Subcutaneous abdominal adipose tissue (tissue), 5 donors: ENCODE measurements around the gene MALRD1.

Experiments
- H3K27ac ChIP-seq: one replicate; pipeline ENCODE4 v1.7.0; 2013; ENCODE audit warnings: low read depth, mild to moderate bottlenecking, inconsistent platforms, low read length, moderate library complexity
- H3K27me3 ChIP-seq, 5 donors: one replicate each; pipeline ENCODE4 v1.7.0; 2013; ENCODE audit warnings: low read length in 5 of 5, inconsistent platforms in 1 of 5; ENCODE audit not compliant: control insufficient read depth in 5 of 5, insufficient read depth in 4 of 5
- H3K36me3 ChIP-seq, 5 donors: one replicate each; pipeline ENCODE4 v1.7.0; 2013; ENCODE audit warnings: low read length in 5 of 5; ENCODE audit not compliant: control insufficient read depth in 5 of 5, insufficient read depth in 5 of 5
- H3K4me1 ChIP-seq, 5 donors: one replicate each; pipeline ENCODE4 v1.7.0; 2013; ENCODE audit warnings: low read length in 5 of 5, mild to moderate bottlenecking in 3 of 5, moderate library complexity in 1 of 5; ENCODE audit not compliant: control insufficient read depth in 5 of 5, insufficient read depth in 5 of 5
- H3K4me3 ChIP-seq, 5 donors: one replicate each; pipeline ENCODE4 v1.7.0; 2013; ENCODE audit warnings: low read length in 5 of 5, low read depth in 1 of 5
- H3K9ac ChIP-seq, 5 donors: one replicate each; pipeline ENCODE4 v1.7.0; 2013; ENCODE audit warnings: low read length in 5 of 5, mild to moderate bottlenecking in 4 of 5, moderate library complexity in 3 of 5
- H3K9me3 ChIP-seq, 5 donors: one replicate each; pipeline ENCODE4 v1.7.0; 2013; ENCODE audit warnings: low read length in 5 of 5; ENCODE audit not compliant: control insufficient read depth in 5 of 5
- donor health status: healthy.
- donor health status: healthy.
- donor health status: healthy.
- donor health status: healthy.
- donor health status: healthy.

Gene MALRD1

GRCh38 chr10:19048489-19048888, at the start of gene MALRD1:
Gene MALRD1 (plus strand): TSS chr10:19048801. CDS start chr10:19048939, 138 bp downstream.
- Histone ChIP-seq H3K4me1 (no peaks in the 10 kb centered on the region), H3K9ac (no peak within 1 kb of the TSS), H3K27ac (no peak within 1 kb of the TSS), H3K9me3 (no peaks in the 10 kb centered on the region), H3K36me3 (no peaks in the 10 kb centered on the region), H3K27me3 (no peaks in the 10 kb centered on the region), H3K4me3 (no peak within 1 kb of the TSS)

DNA sequence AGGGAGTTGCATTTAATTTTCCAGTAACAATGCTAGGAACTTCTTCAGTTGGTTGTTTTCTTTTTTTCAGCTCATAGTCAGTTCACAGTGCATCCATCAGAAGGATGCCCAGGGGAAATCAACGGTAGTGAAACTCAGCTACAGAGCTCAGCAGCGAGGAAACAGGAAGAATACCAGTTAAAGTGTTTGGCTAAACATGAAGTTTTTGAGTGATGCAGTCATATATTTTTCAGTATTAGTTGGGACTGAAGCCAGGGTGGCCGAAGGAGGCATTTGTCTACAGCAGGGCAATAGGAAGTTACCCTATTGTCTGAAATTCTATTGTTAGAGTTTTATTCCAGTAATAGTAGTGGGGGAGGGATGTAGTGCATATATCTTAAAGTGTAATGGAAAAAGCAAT, 45.3 kb upstream of the MALRD1 start:
- H3K9ac ChIP-seq, result no peak overlapping the region
- no peak overlapping the region for H3K4me3 ChIP-seq
- peaks cover 0 to 2% (median 0%) of the 10 kb centered on the region in 5 donors for H3K9me3 ChIP-seq
- H3K4me1 ChIP-seq, result peaks cover 0 to 4% (median 0%) of the 10 kb centered on the region in 5 donors
- no peaks in the 10 kb centered on the region for H3K36me3 ChIP-seq
- no peak overlapping the region for H3K27ac ChIP-seq
- H3K27me3 ChIP-seq, result no peaks in the 10 kb centered on the region

DNA sequence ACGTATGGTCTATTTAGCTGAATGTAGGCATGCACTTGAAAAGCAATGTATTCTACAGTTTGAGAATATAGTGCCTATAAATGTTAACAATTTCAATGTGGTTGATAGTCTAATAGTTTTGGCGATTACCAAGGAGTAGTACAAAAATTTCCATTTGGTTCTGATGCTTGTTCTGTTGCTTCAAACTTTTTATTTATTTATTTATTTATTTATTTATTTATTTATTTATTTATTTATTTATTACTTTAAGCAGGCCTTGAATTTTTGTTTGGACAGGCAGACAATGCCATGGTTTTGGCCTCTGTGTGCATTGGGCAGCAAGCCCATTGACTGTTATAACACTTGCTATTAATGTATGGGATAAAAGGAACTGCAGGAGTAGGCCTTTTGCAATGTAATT, 36.5 kb upstream of the MALRD1 start:
- Histone ChIP-seq H3K9me3 (peaks cover 0 to 6% (median 0%) of the 10 kb centered on the region in 5 donors), H3K4me3 (no peak overlapping the region), H3K36me3 (no peaks in the 10 kb centered on the region), H3K27me3 (no peaks in the 10 kb centered on the region), H3K9ac (no peak overlapping the region), H3K27ac (no peak overlapping the region), H3K4me1 (no peaks in the 10 kb centered on the region)

- peaks cover 0 to 2% (median 0%) of the 10 kb centered on the region in 5 donors for H3K4me1 ChIP-seq
- H3K9me3 ChIP-seq, result peaks cover 0 to 6% (median 0%) of the 10 kb centered on the region in 5 donors
- no peak overlapping the region for H3K9ac ChIP-seq
- H3K27me3 ChIP-seq, result no peaks in the 10 kb centered on the region
- H3K27ac ChIP-seq, result no peak overlapping the region
- H3K4me3 ChIP-seq, result no peak overlapping the region
- no peaks in the 10 kb centered on the region for H3K36me3 ChIP-seq
Observed at GRCh38 chr10:19014034-19014433, 34.6 kb upstream of the MALRD1 start.

GRCh38 chr10:19014498-19014897, 34.1 kb upstream of the MALRD1 start:
- Histone ChIP-seq H3K36me3 (no peaks in the 10 kb centered on the region), H3K4me1 (peaks cover 0 to 2% (median 0%) of the 10 kb centered on the region in 5 donors), H3K27ac (no peak overlapping the region), H3K27me3 (no peaks in the 10 kb centered on the region), H3K4me3 (no peak overlapping the region), H3K9me3 (peaks cover 0 to 6% (median 0%) of the 10 kb centered on the region in 5 donors), H3K9ac (no peak overlapping the region)

- H3K36me3 ChIP-seq, result no peaks in the 10 kb centered on the region
- H3K27me3 ChIP-seq, result no peaks in the 10 kb centered on the region
- peaks cover 0 to 2% (median 0%) of the 10 kb centered on the region in 5 donors for H3K4me1 ChIP-seq
- no peak overlapping the region for H3K27ac ChIP-seq
- H3K9ac ChIP-seq, result no peak overlapping the region
- peaks cover 0 to 6% (median 0%) of the 10 kb centered on the region in 5 donors for H3K9me3 ChIP-seq
- no peak overlapping the region for H3K4me3 ChIP-seq
Observed at GRCh38 chr10:19017116-19017890, 31.3 kb upstream of the MALRD1 start.

- peaks cover 0 to 2% (median 0%) of the 10 kb centered on the region in 5 donors for H3K4me1 ChIP-seq
- no peak overlapping the region for H3K4me3 ChIP-seq
- no peak overlapping the region for H3K9ac ChIP-seq
- no peaks in the 10 kb centered on the region for H3K27me3 ChIP-seq
- no peaks in the 10 kb centered on the region for H3K36me3 ChIP-seq
- H3K27ac ChIP-seq, result no peak overlapping the region
- H3K9me3 ChIP-seq, result no peaks in the 10 kb centered on the region
Observed at GRCh38 chr10:19021162-19021561, 27.4 kb upstream of the MALRD1 start.

DNA sequence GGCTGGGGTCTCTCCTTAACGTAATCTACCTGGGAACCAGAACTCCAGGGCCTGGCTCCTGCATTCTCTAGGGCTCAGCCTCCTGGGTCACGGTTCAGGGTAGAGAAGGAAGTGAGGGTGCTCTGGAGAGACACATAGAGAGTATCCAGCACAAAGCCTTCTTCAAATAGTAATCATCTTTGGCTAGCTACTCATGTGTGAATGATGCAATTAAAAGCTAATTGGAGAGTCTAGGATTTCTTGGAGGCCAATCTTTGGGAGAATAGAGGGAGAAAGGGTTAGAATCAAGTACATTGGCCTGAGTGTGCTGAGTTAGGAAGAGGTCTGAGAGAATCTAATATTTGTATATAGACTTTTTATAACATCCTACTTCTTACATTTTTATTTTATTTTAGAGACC, 24.0 kb upstream of the MALRD1 start:
- H3K27me3 ChIP-seq, result no peaks in the 10 kb centered on the region
- no peak overlapping the region for H3K27ac ChIP-seq
- no peak overlapping the region for H3K9ac ChIP-seq
- H3K4me1 ChIP-seq, result no peaks in the 10 kb centered on the region
- H3K9me3 ChIP-seq, result no peaks in the 10 kb centered on the region
- H3K4me3 ChIP-seq, result no peak overlapping the region
- no peaks in the 10 kb centered on the region for H3K36me3 ChIP-seq

DNA sequence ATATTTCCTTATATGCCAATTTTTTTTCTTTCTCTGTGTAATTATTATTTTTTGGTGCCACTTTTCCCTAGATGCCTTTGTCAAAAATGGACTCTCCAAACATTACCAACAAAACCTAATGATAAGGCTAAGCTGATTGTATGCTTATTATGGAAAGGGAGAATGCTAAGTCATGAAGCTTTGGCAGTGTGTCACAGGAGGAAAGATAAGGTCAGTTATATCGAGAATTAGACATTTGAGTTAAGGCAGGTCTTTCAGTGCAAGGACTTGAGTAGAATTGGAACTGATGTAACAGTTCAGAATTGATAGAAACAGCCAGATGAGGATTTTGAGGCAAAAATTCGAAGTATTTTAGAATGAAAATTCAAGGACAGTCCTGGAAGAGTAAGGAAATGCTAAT, 16.8 kb upstream of the MALRD1 start:
- Histone ChIP-seq H3K36me3 (no peaks in the 10 kb centered on the region), H3K9me3 (peaks cover 0 to 3% (median 0%) of the 10 kb centered on the region in 5 donors), H3K4me3 (no peak overlapping the region), H3K9ac (no peak overlapping the region), H3K27ac (no peak overlapping the region), H3K4me1 (no peaks in the 10 kb centered on the region), H3K27me3 (no peaks in the 10 kb centered on the region)

GRCh38 chr10:19033741-19034140, 14.9 kb upstream of the MALRD1 start:
- Histone ChIP-seq H3K9me3 (peaks cover 0 to 5% (median 0%) of the 10 kb centered on the region in 5 donors), H3K4me3 (no peak overlapping the region), H3K27ac (no peak overlapping the region), H3K4me1 (no peaks in the 10 kb centered on the region), H3K9ac (no peak overlapping the region), H3K27me3 (no peaks in the 10 kb centered on the region), H3K36me3 (no peaks in the 10 kb centered on the region)
